ENCODE data around the gene UNC5A. TPM values are rescaled to one million over a fixed set of nuclear protein-coding genes. Genes with fewer than 3 reads are reported as not detected.

Gene UNC5A
- total and polyA plus RNA-seq, 8 donors: 0.09 to 3.6 (median 0.32) TPM

DNA sequence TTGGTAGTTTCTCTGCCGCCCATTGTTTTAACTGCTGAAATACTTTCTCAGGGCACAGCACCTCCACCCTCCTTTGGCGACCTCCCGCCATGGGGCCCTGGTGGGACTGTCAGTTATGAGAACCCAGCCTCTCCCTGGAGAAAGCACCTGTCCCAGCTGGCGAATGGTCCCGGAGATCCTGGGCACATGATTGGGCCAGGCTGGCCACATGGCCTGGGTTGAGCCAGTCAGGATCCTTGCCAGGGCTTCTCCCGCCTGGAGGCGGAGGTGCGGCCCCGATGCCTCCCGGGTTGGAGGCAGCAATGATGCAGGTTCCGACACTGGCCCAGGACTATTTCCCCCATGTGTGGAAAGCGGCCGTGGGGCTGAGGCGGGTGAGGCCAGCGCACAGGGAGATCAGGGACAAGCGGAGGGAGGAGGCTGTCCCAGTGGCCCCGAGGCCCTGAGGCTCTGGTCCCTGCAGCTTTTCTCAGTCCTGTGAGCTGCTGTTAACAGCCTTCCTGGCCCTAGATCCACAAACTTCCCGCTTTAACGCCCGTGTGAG, 13.6 kb downstream of the UNC5A start:
- Histone ChIP-seq H3K27ac (no peak overlapping the region), H3K4me1 (no peaks in the 10 kb centered on the region), H3K9me3 (no peaks in the 10 kb centered on the region), H3K4me3 (no peak overlapping the region), H3K27me3 (no peaks in the 10 kb centered on the region), H3K36me3 (no peaks in the 10 kb centered on the region)
- no peak for FAIRE-seq
- DNase-seq: no peak
- TF ChIP-seq, protein P1, sequence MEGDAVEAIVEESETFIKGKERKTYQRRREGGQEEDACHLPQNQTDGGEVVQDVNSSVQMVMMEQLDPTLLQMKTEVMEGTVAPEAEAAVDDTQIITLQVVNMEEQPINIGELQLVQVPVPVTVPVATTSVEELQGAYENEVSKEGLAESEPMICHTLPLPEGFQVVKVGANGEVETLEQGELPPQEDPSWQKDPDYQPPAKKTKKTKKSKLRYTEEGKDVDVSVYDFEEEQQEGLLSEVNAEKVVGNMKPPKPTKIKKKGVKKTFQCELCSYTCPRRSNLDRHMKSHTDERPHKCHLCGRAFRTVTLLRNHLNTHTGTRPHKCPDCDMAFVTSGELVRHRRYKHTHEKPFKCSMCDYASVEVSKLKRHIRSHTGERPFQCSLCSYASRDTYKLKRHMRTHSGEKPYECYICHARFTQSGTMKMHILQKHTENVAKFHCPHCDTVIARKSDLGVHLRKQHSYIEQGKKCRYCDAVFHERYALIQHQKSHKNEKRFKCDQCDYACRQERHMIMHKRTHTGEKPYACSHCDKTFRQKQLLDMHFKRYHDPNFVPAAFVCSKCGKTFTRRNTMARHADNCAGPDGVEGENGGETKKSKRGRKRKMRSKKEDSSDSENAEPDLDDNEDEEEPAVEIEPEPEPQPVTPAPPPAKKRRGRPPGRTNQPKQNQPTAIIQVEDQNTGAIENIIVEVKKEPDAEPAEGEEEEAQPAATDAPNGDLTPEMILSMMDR (IDR thresholded peaks at IDR 0.05): no peak
- no peak for ATAC-seq
- intact Hi-C loops (cut with DNase I): no loop called here
- 59 to 66% methylated on average over 20 of the region's 20 CpGs for WGBS, 2 donors

DNA sequence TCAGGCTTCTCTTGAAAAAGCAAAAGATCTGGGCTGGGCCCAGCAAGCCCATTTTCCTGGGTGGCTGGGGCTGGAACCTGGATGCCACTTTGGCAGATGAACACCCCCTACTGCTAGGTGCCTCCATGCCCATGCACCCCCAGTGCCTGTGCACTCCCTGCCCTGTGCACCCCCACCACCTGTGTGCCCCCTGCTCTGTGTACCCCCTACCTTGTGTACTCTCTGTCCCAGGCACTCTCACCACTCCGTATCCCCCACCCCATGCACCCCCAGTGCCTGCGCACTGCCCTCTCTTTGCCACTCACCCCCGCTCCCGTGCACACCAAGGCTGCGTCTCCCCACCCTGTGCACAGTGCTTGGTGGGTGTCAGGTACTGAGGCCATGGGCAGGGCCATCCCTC, 14.2 kb downstream of the UNC5A start:
- 75 to 81% methylated on average over 5 of the region's 5 CpGs for WGBS, 2 donors
- no peaks in the 10 kb centered on the region for H3K36me3 ChIP-seq
- H3K27ac ChIP-seq: no peak overlapping the region
- no peaks in the 10 kb centered on the region for H3K27me3 ChIP-seq
- intact Hi-C loops (cut with DNase I): no loop called here
- no peak overlapping the region for H3K4me3 ChIP-seq
- no peaks in the 10 kb centered on the region for H3K9me3 ChIP-seq
- DNase-seq: no peak
- no peak for ATAC-seq
- no peaks in the 10 kb centered on the region for H3K4me1 ChIP-seq
- TF ChIP-seq, protein P1 (IDR thresholded peaks at IDR 0.05): no peak
- FAIRE-seq: no peak

DNA sequence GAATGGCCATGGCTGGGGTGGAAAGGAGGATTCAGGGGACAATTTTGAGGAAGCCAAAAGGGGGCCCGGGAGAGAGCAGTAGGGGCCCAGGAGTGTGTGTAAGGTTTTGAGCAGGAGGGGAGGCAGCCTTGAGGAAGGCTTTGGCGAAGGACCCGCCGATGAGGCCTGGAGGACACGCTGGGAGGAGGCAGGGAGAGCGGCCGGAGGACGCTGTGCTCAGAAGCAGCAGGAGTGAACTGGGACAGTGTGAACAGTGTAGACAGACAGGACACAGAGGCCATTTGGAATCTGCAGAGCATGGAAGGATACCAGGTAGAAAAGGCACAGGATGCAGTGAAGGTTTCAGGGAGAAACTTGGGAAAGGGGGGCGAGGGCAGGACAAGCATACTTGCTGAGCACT, 14.9 kb downstream of the UNC5A start:
- Histone ChIP-seq H3K27ac (no peak overlapping the region), H3K4me3 (no peak overlapping the region), H3K27me3 (no peaks in the 10 kb centered on the region), H3K9me3 (no peaks in the 10 kb centered on the region), H3K36me3 (no peaks in the 10 kb centered on the region), H3K4me1 (no peaks in the 10 kb centered on the region)
- FAIRE-seq (no peak), DNase-seq (no peak), ATAC-seq (no peak)
- 73% methylated on average over 9 of the region's 9 CpGs for WGBS, 2 donors
- TF ChIP-seq, protein P1 (IDR thresholded peaks at IDR 0.05): no peak
- intact Hi-C loops (cut with DNase I): no loop called here

DNA sequence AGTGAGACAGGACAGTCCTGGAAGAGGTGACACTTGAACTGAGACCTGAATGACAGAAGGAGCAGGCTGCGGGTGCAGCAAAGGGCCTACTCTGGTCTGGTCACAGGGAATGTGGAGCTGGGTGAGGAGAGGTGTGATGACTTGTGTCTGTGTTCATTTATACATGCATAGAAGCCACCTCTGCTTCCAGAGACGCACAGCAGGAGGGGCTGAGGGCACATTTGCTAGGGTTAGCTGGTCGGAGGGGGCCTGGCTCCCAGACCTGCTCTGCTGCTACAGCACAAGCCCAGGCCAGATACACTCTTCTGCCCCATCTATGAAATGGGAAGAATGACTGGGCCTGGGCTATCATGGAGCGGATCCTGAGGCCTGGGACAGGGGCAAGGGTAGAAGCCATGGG, 15.6 kb downstream of the UNC5A start:
- TF ChIP-seq, protein P1 (IDR thresholded peaks at IDR 0.05): no peak
- no peaks in the 10 kb centered on the region for H3K4me1 ChIP-seq
- H3K36me3 ChIP-seq: no peaks in the 10 kb centered on the region
- WGBS, 2 donors: 63 to 64% methylated on average over 4 of the region's 4 CpGs
- FAIRE-seq (no peak), ATAC-seq (no peak), DNase-seq (peak in 1 of 6 donors; percentile 9)
- H3K9me3 ChIP-seq: no peaks in the 10 kb centered on the region
- no peaks in the 10 kb centered on the region for H3K27me3 ChIP-seq
- no peak overlapping the region for H3K27ac ChIP-seq
- intact Hi-C loops (cut with DNase I): no loop called here
- no peak overlapping the region for H3K4me3 ChIP-seq

DNA sequence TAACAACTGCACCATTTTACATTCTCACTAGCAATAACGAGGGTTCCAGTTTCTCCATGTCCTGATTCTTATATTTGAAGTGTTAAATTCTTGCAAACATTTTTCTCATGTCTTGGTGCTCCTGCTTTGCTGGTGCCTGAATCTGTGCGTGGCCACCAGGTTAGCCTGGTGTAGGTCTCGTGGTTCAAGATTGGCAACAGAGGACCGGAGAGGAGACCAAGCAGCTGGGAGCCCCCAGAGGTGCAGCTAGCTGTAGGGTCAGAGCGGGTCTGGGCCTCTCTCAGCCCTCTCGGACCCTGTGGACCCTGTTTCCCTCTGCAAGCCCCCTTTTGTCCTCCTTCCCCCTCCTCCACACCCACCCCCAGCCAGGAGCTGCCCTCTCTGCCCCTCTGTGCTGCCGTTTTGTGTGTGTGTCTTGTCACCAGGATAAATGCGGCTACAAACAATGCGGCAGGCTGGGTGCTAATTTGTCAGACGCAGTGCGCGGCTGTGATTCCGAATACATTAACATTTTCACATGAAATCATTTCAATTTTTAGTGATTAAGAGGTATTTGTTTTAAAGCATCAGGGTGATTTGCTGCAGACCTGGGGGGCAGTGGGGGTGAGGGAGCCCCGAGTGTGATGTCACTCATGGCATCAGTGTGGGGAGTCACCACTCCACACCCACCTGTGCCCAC, 17.5 kb downstream of the UNC5A start:
- WGBS, 2 donors: 74 to 79% methylated on average over 14 of the region's 14 CpGs
- no peak for FAIRE-seq
- H3K27me3 ChIP-seq: no peaks in the 10 kb centered on the region

More for the DNA sequence above, 17.5 kb downstream of the UNC5A start:
- Histone ChIP-seq H3K4me3 (no peak overlapping the region), H3K4me1 (no peaks in the 10 kb centered on the region), H3K27ac (no peak overlapping the region), H3K36me3 (no peaks in the 10 kb centered on the region), H3K9me3 (no peaks in the 10 kb centered on the region)
- intact Hi-C loops (cut with DNase I): no loop called here
- no peak for DNase-seq
- no peak for ATAC-seq
- TF ChIP-seq, protein P1 (IDR thresholded peaks at IDR 0.05): no peak

Data from pancreas (tissue), 10 donors.